HTERT RPE-1 (cell line): ENCODE measurements around the gene RITA1.
"Not testable (repeated sequence)": the region's sequence is repeated elsewhere in the genome, so short reads cannot be mapped to it uniquely, and the experiment has no call there.

ENCODE experiments used
- in situ Hi-C: fragments of 300-500 bp; cut with MboI; formaldehyde crosslinking; loops from 4 replicates; pipeline ENCODE4 v1.14.3; 2020; ENCODE audit warnings: low sequenced_read_pairs

The RITA1 gene, protein sequence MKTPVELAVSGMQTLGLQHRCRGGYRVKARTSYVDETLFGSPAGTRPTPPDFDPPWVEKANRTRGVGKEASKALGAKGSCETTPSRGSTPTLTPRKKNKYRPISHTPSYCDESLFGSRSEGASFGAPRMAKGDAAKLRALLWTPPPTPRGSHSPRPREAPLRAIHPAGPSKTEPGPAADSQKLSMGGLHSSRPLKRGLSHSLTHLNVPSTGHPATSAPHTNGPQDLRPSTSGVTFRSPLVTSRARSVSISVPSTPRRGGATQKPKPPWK

DNA sequence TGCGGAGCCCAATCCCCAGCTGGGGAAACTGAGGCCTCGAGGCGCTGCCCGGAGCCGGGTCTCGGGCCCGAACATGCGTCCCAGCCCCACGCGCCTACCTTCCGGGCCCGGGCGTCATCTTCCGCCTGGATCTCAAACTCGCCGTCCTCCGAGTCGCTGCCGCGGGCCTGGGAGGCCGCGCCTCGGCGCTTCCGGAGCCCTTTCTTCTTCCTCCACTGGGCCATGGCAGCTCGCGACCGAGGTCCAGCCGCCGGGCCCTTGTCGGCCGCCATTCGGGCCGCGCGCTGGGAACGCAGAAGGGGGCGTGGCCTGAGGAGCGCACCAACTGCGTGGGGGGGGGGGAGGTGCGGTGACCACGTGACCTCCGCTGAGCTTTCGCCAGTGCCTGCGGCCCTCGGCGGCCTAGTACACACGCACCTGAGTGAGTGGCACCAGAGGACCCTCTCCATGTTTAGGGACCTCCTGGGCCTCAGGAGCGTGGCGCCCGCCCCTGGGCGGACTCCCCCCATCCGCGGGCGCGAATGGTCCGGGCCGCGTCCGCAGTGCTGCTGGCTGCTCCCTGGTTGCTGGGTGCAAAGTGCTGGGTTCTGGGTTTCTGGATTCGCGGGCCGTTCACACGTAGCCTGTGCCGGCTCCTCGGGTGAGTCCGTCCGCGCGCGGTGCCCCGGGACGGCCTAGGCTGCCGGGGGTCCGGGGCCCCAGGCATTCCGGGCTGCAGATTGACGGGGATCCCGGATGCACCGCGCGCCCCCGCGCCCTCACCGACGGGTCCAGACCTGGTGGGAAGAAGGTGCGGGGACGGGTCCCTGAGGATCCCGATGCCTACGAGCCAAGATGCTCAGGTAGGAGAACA is at the start of gene RITA1, which contains the start of gene DDX54:
Gene RITA1 (plus strand): TSS at position 542 of the 853 bp plus-strand sequence. CDS start 1,026 bp downstream, outside the sequence.
Gene DDX54 (minus strand): TSS at position 299 of the 853 bp plus-strand sequence. CDS start 27 bp downstream, at position 272.
- in situ Hi-C loops: no loop called here

DNA sequence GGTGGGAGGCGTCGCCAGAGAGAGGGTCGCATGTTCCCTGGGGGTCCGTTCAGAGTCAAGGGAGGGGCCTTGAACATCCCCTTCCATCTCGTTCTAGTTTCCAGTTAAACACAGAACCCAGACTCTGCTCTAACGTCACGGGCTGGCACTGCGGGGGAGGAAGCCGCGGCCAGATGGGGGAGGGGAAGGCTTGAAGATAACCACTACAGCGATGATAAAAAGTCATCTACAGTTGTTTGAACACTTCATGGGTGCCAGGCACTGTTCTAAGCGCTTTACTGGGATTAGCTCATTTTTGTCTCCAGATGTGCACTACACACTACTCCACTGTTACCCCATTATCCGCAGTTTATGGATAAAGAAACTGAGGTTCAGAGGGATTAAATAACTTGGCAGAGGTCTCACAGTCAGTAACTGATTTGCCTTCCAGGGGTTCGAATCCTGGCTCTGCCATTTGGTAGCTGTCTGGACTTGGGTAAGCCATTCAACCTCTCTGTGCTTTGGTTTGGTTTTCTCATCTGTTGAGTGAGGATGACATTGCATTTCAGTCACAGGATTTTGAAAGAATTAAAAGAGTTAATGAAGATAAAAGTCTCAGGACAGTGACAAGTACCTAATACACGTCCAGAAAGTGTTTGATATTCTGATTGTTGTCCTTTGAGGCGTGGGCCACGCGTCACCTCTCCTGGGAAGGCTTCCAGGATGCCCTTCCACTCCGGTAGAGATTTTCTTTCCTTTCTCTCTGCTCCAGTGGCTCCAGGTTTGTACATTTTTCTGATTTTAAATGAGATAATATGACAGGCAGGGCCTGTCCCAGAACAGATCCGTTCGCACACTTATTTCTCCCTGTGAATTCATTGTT is 49.2 kb upstream of the RITA1 start:
- in situ Hi-C loops: no loop called here

DNA sequence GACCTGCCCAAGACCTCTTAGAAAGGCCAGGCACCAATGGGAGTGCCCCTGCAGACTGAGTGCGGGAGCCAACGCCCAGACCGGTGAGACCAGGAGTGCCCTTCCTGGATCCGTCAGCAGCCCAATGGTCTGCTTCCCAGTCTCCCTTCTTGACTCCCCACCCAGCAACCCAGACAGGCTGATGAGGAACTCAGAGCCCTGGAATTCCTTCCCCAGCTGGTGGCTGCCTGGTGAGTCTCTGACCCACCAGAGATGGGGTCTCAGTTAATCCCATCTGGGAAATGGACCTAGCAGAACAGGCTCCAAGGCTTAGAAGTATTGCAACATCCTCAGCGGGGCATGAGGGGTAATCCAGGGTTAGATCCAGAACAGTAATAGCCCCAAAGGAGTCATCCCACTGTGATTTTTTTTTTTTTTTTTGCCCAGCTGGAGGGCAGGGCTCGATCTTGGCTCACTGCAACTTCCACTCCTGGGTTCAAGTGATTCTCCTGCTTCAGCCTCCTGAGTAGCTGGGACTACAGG is 48.5 kb upstream of the RITA1 start:
- in situ Hi-C loops: no loop called here

DNA sequence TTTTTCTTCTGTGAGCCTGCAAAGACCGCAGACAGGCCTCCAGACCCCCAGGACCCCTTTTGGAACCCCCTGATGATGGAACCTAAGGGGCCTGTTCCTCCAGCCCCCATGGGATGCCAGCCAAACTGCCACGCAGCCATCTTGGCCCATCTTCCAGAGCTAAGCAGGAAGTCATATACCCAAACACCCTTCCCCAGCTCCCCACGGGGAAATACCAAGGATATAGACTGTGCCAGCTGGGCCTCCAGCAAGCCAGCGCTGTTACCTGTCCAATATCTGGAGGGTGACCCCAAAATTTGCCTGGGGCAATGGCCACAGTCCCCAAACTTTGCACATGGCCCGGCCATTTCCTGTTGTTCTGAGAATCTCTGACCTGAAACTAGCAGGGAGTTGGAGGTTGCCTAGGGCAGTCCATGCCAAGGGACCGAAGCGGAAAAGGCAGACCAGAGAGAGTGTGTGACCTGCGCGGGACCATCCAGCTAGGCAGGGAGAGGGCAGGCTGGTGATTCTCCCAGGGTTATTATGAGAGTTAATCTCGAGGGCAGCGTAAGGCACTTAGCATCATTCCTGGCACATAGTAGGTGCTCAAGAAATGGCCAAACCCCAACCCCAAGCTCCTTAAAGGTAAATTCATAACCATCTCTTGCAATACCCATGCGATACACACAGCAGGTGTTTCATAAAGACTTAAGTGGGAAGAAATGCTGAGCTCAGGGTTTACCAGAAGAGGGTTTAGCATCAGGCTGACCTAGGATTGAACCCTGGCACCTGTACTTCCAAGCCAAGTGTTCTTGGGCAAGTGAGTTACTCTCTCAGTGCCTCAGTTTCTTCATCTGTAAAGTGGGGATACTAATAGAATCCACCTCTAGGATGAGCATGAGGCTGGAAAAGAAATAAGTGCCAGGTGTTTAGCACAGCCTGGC is 47.4 kb upstream of the RITA1 start:
- in situ Hi-C loops: no loop called here

DNA sequence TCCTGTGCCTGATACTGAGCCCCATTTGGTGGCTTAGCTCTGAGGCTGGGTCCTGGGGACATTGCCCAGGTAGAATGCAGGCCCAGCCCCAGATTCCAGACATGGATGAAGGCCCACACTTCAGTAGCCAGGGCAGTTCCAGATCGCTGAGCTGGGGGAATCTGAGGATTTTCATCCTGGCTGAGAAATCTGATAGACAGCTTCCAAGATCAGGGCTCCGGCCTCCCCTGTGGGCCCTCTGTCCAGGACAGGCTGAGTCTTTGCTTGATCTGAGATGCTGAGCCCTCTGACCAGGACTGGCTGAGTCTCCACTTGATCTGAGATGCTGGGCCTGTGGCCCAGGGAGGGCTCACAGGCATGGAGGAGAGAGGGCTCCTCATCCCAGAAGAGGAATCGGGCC is 46.7 kb upstream of the RITA1 start:
- in situ Hi-C loops: no loop called here

DNA sequence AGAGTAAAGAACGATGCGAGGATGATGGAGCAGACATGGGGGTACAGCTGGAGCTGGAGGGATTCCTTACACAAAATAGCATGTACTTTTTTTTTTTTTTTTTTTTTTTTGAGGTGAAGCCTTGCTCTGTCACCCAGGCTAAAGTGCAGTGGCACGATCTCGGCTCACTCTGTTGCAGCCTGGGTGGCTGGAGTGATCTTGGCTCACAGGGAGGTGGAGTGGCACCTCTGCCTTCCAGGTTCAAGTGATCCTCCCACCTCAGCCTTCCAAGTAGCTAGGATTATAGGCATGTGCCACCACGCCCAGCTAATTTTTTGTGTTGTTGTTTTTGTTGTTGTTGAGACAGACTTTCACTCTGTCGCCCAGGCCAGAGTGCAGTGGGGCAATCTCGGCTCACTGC is 44.8 kb upstream of the RITA1 start:
- in situ Hi-C loops: no loop called here

DNA sequence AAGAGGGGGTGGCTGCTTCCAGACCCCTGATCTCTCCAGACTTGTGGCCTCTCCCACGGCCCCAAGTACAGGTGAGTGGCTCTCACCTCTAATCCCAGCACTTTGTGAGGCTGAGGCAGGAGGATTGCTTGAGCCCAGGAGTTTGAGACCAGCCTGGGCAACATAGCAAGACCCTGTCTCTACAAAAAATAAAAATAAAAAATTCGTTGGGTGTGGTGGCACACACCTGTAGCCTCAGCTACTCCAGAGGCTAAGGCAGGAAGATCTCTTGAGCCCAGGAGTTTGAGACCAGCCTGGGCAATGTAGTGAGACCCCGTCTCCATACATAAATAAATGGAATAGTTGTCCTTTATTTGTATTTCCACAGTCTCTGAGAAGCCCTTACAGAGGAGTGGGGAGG is 43.8 kb upstream of the RITA1 start:
- in situ Hi-C loops: not testable (repeated sequence)

DNA sequence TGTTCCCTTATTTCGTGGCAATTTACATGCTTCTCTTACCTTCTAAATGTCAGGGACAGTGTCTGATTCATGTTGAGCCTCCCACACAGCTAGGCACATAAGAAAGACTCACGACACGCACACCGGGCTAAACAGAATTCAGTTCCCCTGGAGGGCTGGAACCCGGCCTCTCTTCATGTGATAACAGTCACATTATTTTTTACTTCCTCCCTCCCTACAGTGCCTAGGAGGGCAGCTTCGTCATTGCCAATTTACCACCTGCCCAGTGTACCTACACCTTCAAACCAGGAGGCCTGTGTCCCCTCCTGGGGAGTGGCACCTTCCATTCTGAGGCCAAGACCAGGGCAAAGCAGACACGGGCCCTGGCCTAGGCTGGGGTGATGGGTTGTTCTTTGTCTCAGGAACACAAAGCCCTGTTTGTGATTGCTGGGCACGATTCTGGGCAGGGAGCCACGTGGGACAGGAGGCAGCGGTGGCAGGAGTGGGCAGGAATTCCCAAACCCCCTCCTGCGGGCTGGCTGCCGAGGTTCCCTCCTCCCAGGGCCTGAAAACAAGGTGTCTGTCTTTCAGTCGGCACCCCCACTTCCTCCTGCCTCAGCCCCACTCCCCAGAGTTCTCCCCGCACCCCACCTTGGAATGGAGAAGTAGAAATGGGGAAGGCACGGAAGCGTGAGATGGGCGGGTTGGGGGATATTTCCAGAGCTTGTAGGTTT is 43.2 kb upstream of the RITA1 start:
- in situ Hi-C loops: no loop called here

DNA sequence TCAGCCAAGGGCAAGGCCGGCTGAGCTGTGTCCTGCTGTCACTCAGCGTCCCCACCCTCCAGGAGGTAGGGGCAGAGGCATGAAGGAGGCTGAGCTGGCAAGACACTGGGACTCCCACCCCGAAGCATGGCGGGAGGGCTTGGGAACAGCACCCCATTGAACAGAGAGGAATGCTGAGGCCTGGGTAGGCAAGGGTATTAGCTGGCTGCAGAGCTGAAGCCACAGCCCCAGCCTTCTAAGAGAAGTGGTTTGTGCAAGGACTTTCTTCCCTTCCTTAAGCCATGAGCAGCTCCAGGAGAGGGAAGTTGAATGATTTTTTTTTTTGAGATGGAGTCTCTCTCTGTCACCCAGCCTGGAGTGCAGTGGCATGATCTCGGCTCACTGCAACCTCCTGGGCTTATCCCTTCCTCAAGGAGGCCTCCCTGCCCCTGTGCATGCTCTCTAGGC is 42.6 kb upstream of the RITA1 start:
- in situ Hi-C loops: no loop called here

DNA sequence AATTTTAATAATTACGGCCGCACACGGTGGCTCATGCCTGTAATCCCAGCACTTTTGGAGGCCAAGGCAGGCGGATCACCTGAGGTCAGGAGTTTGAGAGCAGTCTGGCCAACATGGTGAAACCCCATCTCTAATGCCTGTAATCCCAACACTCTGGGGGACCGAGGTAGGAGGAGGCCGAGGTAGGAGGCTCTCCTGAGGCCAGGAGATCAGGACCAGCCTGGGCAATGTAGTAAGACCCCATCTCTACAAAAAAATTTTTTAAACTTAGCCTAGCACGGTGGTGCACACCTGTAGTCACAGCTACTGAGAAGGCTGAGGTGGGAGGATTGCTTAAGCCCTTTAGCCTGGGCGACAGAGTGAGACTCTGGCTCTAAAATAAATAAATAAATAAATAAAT is 41.6 kb upstream of the RITA1 start:
- in situ Hi-C loops: no loop called here

DNA sequence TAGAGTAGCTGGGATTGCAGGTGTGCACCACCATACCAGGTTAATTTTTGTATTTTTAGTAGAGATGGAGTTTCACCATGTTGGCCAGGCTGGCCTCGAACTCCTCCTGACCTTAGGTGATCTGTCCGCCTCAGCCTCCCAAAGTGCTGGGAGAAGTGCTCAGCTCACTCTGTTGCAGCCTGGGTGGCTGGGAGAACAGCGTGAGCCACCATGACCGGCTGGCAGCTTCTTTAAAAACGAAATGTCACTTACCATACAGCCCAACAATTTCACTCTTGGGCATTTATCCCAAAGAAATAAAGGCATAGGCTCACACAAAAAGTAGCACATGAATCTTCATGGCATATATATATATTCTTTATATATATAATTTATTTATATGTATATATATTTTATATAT is 40.7 kb upstream of the RITA1 start:
- in situ Hi-C loops: no loop called here

DNA sequence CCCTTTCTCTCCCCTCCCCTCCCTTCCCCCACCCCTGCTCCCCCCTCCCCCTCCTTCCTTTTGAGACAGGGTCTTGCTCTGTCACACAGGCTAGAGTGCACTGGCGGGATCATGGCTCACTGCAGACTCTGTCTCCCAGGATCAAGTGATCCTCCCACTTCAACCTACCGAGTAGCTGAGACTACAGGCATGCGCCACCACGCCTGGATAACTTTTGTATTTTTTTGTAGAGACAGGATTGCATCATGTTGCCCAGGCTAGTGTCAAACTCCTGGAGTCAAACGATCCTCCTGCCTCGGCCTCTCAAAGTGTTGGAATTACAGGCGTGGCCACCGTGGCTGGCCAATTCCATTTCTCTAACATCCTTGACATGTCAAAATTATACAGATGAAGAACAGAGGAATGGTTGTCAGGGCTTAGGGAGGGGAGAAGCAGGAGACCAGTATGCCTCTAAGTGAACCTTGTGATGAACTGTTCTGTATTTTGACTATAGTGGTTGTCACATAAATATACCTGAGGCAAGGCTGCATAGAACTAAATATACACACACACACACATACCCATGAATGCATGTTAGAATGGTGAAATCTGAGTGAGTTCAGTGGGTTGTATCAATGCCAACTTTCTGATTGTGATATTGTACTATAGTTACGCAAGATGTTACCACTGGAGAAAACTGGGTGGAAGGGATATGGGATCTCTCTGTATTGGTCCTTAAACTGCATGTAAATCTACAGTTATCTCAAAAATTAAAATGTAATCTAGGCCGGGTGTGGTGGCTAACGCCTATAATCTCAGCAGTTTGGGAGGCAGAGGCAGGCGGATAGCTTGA is 39.6 kb upstream of the RITA1 start:
- in situ Hi-C loops: no loop called here

DNA sequence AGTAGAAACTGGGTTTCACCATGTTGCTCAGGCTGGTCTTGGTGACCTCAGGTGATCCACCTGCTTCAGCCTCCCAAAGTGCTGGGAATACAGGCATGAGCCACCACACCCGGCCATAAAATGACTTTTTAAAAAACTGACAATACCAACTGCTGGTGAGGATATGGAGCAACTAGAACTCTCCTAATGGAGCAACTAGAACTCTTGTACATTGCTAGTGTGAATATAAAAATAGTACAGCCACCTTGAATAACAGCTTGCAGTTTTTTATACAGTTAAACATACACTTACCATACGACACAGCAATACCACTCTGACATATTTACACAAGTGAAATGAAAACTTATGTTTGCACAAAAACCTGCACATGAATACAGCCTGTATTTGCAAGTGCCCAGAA is 38.5 kb upstream of the RITA1 start:
- in situ Hi-C loops: no loop called here

DNA sequence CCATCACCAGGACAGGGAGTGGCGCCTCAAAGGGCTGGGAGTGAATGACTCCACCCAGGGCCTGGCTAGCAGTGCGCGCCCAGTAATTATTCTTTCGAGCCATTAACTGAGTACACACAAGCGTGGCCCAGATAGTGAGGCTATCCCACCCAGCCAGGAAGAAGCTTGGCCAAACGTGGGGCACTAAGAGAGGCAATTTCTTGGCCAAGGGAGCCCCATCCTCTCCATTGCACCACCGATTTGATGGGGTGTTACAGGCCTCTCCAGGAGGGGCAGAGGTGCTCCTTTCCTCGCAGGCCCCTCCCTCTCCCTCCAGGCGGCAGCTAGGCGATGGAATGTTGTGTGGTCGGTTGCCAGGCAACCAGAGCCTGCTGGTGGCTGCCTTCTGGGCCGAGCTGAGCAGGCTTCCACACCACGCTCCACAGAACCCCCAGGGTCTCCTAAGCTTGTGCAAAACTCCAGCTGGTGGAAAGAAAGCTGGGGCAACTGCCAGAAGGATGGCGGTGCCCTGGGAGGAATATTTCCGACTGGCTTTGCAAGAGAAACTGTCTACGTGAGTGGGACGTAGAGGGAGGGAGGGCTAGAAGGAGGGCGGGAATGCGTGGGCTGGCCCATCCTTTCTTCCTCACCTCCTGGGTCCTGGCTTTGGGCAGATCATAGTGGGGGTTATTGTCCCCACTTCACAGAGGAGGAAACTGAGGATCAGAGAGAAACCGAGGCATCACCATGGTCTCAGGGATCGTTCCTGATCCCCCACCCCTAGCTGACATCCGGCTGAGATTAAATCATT is 36.0 kb upstream of the RITA1 start, which contains the start of gene CFAP73:
Gene CFAP73 (plus strand): TSS at position 364 of the 790 bp plus-strand sequence. CDS start 134 bp downstream, at position 498.
- in situ Hi-C loops: no loop called here

DNA sequence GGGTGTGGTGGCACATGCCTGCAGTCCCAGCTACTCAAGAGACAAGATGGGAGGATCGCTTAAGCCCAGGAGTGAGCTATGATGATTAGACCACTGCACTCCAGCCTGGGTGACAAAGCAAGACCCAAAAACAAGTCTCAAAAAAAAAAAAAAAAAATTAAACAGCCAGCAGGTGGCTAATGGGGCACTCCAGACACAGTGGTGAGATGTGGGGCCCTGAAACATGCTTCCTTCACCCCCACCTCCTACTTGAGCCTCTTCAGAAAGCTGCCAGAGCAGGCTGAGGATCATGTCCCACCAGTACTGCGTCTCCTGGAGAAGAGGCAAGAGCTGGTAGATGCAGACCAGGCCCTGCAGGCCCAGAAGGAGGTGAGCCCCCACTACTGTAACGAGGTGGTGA is 33.9 kb upstream of the RITA1 start:
- in situ Hi-C loops: no loop called here

DNA sequence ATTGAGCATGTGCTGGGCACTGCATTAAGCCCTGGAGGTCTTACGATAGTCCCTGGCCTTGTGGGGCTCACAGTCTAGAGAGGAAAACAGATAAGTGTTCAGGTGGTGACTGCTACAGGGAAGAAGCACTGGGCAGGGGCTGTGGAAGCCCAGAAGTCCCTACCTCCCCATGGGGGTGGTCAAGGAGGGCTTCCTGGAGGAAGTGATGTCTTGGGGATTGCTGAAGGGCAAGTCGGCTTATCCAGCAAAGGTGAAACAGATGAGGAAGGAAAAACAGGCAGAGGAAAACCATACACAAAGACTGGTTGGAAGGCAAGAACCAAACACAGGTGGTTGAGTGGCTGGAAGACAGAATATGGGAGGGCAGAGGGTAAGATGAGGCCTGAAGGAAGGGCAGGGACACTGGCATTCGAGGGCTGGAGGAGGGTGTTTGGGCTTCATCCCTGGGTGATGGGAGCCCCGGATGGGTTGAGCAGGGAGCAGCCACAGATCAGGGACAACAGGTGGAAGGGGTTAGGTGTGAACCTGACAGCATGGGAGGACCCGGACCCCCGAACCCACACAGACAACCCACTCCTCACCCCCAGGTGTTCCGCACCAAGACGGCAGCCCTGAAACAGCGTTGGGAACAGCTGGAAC is 33.2 kb upstream of the RITA1 start:
- in situ Hi-C loops: no loop called here
